HG02870 (cell line): ENCODE data around the gene CLIC6.
A peak's percentile ranks its signal among the peaks of the same experiment; 100 is the strongest.

Source experiments
- ATAC-seq: cut with Tn5 transposase; IDR thresholded peaks from one replicate; pipeline ENCODE4 v1.9.1; 2021; ENCODE audit warnings: mild to moderate bottlenecking, moderate library complexity; ENCODE audit not compliant: unreplicated experiment

Gene CLIC6

GRCh38 chr21:34668803-34669148 is at the start of gene CLIC6:
Gene CLIC6 (plus strand): TSS chr21:34668994. CDS start chr21:34669389, 395 bp downstream.
- ATAC-seq: no peak

GRCh38 chr21:34619841-34620665 is 48.7 kb upstream of the CLIC6 start:
- ATAC-seq: no peak

GRCh38 chr21:34621434-34622350 is 47.1 kb upstream of the CLIC6 start:
- no peak for ATAC-seq

- ATAC-seq: no peak
These were observed 45.3 kb upstream of the CLIC6 start for GRCh38 chr21:34623516-34623915.

GRCh38 chr21:34625030-34625593 is 43.7 kb upstream of the CLIC6 start:
- ATAC-seq: no peak

GRCh38 chr21:34626131-34626530 is 42.7 kb upstream of the CLIC6 start:
- ATAC-seq: no peak

GRCh38 chr21:34630536-34631143 is 38.2 kb upstream of the CLIC6 start:
- no peak for ATAC-seq

- ATAC-seq: no peak
These were observed 36.3 kb upstream of the CLIC6 start for GRCh38 chr21:34632498-34632897.

GRCh38 chr21:34635307-34635706 is 33.5 kb upstream of the CLIC6 start:
- no peak for ATAC-seq

- ATAC-seq: no peak
These were observed 31.8 kb upstream of the CLIC6 start for GRCh38 chr21:34636961-34637360.

- no peak for ATAC-seq
These were observed 29.5 kb upstream of the CLIC6 start for GRCh38 chr21:34639250-34639649.

- ATAC-seq: peak; percentile 37
These were observed 28.7 kb upstream of the CLIC6 start for GRCh38 chr21:34639882-34640788.

- ATAC-seq: no peak
These were observed 27.9 kb upstream of the CLIC6 start for GRCh38 chr21:34640858-34641257.

GRCh38 chr21:34642211-34643075 is 26.4 kb upstream of the CLIC6 start:
- ATAC-seq: peak; percentile 52

GRCh38 chr21:34644825-34645224 is 24.0 kb upstream of the CLIC6 start:
- no peak for ATAC-seq

- no peak for ATAC-seq
These were observed 21.2 kb upstream of the CLIC6 start for GRCh38 chr21:34647555-34647954.

- ATAC-seq: no peak
These were observed 20.0 kb upstream of the CLIC6 start for GRCh38 chr21:34648739-34649297.

- ATAC-seq: no peak
These were observed 19.4 kb upstream of the CLIC6 start for GRCh38 chr21:34649400-34649799.
